ENCODE measurements around the gene HERPUD2.
A peak's percentile ranks its signal among the peaks of the same experiment; 100 is the strongest.
"Not testable (repeated sequence)": the region's sequence is repeated elsewhere in the genome, so short reads cannot be mapped to it uniquely, and the experiment has no call there.

The HERPUD2 gene

DNA sequence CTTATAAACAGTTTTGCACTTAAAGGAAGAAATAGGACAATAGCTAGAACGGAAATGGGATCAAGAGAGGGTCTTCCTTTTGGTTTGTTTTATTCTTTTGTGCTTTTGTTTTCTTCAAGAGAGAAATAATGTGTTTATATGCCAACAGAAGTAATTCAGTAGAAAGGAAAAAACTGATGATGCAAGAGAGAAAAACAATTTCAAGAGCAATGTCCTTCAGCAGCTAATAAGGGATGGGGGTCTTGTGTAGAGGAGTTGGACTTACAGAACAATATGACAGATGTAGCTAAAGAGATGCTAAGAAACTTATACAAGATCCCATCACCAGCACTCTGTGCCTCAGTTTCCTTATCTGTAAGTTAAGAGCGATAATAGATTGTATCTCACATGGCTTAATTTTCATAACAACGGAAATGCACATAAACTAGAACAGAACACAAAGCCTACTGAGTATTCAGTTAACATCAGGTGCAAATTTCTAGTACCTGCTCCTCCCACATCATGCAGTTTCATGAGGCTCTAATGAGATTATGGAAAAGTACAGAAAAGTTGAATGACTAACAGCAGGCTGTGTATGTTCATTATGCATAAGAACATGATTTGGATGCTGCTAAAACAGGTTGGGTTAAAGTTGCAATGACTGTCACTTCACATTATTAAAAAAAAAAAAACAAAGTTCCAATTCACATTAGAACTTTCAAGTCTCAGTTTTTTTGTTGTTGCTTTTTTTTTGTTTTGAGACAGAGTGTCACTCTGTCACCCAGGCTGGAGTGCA, 17.2 kb downstream of the HERPUD2 start:
- no peak for DNase-seq

DNA sequence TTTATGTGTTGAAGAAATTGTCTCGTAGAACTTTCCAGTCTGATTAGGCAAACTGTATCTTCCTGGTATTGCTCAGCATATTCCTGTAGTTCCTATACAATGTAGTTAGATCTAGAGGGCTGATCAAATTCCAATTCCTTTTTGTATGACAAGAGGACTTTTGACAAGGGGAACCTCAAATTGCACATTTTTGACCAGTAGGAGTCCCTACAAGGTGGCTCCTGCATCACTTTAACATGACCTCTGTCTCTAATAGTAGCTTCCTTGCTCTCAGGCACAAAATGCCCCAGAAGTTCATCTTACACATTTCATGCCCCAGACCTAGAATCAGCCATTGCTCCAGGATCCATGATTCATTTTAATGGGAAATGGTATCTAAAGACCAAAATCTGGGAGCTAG, 18.7 kb downstream of the HERPUD2 start:
- no peak for DNase-seq

DNA sequence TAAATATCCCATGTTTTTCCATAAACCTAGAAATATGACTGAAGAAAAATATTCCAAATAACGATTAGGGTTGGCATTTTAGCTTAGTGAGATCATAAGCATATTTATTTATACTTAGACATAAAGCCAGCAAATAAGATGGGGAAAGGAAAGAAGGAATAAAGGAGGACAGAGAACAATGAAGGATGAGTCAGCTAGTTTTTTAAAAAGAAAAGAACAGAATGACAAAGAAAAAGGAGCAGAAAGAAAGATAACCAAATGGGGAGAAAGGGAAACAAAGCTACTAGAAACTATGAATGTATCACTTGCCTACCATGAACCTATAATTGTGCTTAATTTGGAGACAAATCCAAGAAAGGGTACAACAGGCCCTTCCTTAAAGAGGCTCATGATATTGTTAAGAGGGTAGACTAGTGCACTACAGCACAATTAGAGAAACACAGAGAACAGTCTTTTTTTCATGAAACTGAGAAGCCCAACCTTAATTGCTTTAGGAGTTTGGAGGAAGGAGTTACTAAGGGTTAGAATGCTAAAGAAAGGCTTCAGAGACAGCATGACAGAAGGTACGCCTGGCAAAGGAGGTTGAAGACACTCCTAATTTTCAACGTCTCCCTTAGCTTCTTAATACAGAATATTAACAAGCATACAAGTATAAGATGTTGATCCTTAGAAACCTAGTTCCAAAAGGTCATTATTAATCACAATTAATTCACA, 23.9 kb downstream of the HERPUD2 start:
- no peak for DNase-seq

DNA sequence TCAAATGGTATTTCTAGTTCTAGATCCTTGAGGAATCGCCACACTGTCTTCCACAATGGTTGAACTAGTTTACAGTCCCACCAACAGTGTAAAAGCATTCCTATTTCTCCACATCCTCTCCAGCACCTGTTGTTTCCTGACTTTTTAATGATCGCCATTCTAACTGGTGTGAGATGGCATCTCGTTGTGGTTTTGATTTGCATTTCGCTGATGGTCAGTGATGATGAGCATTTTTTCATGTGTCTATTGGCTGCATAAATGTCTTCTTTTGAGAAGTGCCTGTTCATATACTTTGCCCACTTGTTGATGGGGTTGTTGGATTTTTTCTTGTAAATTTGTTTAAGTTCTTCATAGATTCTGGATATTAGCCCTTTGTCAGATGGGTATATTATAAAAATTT, 34.5 kb downstream of the HERPUD2 start:
- not testable (repeated sequence) for DNase-seq

DNA sequence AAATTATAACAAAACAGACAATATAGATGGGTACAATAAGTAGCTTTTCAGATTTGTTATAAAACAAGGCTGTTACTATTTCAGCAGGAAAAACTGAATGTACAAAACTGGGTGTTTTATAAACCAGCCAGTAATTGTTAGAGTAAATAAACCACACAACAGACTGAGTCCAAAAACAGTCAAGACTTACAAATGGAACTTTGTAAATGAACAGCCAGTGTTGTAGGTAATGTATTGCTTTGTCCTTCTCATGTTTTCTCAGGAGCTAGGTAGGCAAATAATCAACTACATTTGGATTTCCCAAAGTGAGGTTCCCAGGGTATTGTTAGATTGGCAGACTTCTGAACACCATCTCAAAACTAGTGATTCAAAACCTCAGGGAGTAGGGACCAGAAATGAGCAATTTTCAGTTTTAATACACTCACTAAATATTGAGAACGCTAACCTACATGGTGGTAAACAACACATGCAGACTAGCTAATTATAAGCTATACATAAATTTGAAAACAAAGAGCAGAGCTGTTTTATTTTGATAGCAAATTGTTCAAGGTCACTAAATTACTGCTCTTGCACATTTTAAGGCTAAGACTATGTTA, 36.2 kb downstream of the HERPUD2 start:
- no peak for DNase-seq

DNA sequence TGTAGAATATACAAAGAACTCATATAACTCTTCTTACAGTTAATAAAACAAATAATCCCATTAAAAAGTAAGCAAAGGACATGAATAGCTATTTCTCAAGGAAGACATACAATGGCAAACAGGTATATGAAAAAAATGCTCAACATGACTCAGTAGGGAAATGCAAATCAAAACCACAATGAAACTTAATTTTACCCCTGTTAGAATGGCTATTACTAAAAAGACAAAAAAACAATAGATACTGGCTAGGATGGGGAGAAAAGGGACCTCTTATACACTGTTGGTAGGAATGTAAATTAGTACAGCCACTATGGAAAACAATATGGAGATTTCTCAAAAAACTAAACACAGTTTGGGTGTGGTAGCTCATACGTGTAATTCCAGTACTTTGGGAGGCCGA, 37.8 kb downstream of the HERPUD2 start:
- no peak for DNase-seq

DNA sequence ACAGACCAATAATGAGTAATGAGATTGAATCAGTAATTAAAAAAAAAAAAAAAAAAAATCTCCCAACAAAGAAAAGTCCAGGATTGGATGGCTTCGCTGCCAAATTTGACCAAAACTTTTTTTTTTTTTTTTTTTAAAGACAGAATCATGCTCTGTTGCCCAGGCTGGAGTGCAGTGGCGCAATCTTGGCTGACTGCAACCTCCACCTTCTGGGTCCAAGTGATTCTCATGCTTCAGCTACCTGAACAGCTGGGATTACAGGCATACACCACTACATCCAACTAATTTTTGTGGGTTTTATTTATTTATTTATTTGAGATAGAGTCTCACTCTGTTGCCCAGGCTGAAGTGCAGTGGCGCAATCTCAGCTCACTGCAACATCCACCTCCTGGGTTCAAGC, 40.4 kb downstream of the HERPUD2 start:
- DNase-seq: not testable (repeated sequence)

DNA sequence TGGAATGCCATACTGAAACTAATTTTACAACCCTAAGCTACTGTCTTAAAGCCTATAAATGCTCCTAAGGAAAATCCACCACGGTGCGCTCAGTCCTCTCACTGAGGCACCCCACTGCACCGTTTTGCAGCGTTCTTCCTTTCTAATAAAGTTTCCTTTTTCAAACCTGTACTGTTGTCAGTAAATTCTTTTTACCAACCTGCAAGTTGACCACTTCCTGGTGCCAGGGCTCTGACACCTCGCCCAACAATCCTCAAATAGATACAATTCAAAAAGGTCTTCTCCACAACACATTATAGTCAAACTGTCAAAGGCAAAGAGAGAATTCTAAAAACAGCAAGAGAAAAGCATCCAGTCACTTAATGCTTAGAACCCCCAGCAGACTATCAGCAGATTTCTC, 42.8 kb downstream of the HERPUD2 start:
- DNase-seq: no peak

DNA sequence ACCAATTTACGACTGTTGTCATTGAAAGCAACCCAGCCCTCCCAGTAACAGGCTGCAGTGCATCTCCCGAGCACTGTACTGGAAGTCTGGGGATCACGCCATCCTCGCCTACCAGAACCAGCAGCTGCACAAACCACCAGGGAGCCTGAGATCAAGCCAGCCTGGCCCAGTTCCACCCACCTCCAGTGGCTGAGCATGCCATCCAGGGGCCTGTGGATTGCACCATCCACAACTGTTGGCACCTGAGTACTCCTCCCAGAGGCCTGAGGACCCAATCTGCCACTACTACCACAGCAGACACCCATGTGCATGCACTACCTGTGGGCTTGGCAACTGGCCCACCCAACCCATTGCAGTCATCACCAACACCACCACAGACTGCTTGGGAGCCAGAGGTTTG, 44.2 kb downstream of the HERPUD2 start:
- no peak for DNase-seq

DNA sequence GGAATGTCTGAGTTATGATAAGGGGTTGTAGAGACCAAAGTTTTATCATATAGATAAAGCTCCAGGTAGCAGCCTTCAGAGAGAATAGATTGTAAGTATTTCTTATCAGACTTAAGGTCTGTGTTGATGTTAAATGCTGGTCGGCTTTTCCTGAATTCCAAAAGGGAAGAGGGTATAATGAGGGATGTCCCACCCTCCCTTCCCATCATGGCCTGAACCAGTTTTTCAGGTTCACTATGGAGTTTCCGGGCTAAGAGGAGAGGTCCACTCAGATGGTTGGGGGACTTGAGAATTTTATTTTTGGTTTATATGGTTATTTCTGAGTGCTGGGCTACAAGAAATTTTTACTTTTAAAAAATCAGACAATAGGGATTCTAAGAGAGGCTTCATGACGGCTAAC, 45.2 kb downstream of the HERPUD2 start:
- no peak for DNase-seq

DNA sequence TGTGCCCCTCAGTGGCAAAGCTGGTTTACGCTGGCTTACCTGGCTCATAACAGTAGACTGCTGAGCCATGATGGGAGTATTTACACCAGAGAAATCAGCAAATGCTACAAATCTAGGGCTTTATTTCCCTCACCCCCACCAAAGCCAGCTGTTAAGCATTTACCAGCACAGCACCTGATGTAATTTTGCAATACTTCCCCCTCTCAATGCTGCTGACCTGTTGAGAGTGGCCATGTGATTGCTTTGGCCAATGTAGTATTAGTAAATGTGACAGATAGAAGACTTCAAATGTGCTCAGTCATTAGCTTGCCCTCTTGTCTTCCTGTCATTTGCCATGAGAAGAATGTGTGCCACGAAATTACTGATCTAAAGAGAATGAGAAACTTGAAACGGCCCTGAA, 46.6 kb downstream of the HERPUD2 start:
- no peak for DNase-seq

DNA sequence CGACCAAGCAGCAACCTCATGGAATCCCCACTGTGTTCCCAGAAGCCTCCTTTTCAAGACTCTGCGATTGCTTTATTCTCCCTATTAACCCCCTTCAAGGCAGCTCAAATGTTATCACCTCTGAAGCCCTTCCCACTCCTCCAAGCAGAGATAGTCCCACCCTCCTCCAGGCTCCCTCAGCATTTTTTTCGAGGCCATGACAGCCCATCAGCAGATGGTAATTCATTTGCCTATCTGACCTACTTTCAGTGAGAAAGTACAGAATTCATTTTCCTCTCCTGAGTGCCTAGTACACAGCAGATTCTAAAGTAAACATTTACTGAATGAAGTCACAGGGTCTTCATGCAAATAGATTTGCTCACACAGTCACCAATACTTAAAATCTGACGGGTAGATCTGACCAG, 47.8 kb downstream of the HERPUD2 start:
- DNase-seq: no peak

DNA sequence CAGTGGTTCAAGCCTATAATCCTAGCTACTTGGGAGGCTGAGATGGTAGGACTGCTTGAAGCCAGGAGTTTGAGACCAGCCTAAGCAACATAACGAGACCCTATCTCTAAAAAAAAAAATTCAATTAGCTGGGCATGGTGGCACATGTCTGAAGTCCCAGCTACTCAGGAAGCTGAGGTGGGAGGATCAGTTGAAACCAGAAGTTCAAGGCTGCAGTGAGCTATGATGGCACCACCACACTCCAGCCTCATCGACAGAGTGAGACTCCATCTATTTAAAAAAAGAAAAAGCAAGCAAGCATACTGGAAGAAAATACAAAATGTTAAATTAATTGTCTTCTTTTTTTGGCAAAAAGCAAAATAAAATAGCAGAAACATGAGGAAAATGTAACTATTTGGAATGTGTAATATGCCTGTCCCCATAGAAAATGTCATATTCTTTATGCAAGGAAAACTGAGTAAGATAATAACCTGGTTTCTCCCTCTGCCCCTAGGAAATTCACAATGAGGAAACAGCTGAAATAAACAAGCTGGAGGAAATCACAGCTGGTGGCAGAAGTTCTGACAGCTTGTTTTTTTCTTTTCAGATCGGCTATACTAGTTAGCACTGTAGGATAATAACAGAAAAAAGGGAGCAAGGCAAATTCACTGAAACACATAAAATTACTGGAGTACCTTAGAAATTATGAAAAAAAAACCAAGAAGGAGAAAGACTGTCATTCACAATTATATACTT, 48.5 kb downstream of the HERPUD2 start:
- DNase-seq: no peak

DNA sequence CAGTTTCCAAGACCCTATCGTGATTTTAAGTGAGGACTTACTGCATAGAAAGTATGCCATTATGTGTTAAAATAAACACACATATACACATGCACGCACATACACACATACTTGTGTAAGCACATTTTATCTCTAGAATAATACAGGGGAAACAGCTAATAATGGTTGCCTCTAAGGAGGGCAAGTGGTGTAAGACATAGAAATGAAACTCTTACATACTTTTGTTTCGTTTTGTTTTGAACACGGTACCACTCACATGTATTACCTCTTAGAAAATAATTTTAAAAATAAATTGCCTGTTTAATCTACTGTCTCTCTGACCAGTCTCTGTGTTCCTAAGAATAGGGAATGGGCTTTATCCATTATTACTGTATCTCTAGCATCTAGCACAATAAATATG, 49.2 kb downstream of the HERPUD2 start:
- DNase-seq: no peak

DNA sequence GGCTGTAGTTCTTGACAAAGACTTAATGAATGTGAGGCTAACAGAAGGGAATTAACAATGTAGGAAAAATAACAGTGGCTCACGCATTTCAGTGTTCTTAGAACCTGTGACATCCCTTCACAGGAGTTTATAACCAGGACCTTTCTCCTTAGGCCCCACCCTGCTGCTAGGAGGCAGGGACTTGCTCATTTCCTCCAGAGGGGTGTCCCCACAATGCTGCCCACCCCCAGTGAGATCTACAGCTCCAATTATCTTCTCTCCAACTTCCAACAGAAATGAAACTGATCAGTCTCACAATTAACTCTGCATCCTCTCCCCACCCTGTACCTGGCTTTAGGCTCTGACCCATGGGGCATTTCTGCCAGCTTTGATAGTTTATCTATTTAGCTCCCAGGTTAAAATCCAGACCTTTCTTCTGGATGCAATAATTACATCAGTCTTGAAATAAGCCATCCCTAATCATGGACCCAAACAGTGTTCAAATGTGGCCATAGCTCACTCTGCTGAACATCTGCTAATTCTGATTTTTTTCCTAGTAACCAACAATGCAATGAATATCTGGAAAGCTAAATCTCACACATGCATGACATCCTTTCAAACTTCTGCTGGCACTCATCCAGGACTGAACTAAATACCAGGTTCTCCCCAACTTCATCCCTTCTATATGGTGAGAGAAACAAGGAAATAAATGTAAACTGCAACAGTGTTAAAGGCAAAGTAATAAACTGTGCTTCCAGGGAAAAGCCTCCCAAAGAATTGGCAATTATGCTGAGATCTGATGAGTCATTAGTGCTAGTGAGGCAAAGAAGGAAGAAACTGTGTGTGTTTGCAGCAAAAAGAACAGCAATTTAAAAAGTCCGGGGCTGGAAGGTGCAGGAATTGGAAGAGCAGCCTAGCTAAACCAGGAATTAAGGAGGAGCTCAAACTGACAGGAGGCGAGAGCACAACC, 64.6 kb downstream of the HERPUD2 start:
- DNase-seq: no peak

DNA sequence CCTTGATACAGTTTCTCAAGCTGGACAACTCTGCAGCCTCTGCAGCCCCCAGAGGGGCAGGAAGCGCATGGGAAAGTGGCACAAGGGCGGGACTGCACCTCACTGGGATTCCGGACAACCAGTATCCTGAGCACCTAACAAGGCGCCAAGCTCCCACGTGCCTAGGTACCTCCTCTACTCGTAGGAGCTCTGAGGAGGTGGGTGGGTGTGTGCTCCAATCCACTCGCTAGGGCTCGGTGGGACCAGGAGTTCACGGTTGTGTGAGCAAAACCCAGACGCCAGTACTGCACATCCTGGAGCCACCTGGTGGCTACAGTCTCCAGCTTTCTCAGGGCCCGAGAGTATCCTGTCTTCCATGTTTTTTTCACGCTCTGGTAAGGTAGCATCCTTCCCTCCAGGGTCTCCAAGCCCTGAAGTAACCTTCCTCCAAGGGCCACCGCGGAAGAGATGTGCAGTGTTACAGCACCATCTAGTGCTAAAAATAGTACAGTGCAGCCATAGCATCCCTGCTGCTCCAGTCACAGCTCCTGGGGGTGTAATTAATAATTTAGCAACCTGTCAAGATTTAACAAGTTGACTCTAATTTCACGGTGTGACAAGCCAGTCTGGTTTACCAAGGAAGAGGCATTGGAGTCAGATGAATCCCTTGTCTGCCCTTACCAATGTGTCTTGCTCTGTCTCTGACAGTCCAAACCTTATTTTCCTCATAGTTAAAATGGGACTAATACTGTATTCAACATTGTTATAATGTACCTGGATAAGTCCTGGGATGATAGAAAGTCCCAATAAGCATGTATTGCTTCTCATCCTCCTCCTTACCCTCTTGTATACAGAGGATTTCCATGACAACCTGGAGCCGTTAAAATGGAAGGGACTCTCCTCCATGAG, 70.4 kb downstream of the HERPUD2 start:
- peak; percentile 21 for DNase-seq

DNA sequence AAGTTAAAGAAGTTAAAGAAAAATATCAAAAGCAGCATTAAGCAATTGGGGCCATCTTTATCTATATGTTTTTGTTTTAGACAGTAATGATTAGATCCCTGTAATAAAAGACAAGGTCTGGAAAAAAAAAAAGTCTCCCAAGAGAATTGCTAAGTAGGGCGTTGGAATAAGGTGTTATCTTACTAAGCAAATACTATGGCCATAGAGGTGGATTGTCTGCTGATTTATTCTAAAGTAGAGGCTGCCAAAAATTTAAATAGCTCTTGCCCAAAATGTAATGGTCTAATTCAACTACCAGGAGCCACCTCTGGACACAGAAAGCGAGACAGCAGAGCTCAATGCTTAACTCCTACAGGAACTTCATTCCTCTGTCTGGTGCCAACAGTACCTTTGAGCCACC, 71.6 kb downstream of the HERPUD2 start:
- DNase-seq: no peak

DNA sequence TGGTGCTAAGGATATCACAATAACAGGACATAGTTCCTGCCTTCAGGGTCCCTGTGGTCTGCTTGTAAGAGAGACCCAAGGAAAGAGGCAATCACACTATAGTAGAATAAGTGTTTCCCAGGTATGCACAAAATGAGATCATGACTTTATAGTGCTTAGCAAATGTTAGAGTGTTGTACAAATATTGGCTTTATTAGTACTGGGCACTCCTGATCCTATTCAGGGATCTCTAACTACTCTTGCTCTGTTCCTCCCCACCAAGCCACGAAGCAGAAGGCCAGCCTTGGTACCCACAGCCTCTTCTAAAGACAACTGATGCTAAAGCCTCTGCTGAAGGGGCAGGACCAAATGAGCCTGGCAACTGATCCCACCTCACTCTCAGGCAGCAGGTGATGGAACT, 75.1 kb downstream of the HERPUD2 start:
- no peak for DNase-seq

DNA sequence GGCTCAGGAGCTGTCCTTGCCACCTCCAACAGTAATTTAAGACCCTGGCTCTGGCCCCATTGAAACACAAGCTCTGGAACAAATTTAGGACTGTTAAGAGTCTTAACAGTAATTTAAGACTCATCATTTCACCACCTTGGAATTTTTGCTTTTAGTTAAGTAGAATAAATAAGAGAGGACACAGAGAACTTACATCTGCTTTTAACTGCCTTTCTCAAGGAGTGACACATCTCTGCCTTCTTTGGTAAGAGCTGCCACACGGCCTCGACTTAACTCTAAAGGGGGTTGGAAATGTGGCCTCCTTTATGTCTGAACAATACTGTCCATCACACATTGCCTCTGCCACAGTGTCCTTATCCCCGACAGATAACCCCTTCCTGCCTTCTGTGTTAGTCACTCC, 77.9 kb downstream of the HERPUD2 start:
- DNase-seq: no peak

DNA sequence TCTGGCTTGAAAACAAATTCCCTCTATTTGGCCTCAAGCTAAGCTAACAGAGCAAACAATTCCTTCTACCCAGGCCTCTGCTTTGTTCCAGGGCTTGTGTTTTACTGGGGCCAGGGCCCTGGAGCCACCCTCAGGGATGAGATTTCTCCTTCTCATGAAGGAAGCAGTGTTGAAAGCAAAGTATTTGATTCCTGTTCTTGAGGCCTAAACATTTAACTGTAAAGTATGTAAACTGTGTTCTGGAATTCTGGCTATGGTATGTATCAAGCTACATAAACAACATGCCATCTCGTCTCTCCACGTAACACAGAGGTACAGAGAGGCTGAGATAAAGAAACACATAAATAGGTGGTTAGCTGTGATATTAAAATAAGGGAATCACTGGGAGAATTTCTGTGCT, 81.8 kb downstream of the HERPUD2 start:
- DNase-seq: no peak

DNA sequence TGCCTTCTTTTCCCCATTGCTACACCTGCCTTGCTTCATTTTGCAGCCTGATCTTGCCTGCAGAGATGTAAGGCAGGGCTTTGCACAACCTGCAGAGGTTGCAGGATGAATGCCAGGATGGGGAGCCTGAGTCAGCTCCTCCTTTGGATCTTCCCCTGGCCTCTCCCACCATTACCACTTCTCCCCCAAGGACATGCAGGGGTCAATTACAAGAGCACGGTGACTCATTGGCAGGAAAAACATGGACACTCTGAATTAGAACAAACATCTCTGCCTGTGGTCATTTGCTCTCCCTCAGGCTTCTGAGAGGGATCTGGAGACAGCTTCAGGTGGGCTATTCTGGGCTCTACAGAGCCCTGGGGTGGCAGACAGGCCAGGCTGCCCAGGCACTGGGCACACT, 89.2 kb downstream of the HERPUD2 start:
- no peak for DNase-seq

Measured in stimulated activated CD4-positive, alpha-beta T cell treated with anti-CD3 and anti-CD28 coated beads, Interleukin-1b, Interleukin-23, amount 100 ng/mL, for 48 hours (primary cell).